KMS-11 (cell line): ENCODE measurements around the gene LRRC74A.

ENCODE experiments used
- H2AFZ ChIP-seq: fragments of 200-600 bp; sonication (generic); 2 replicates; pipeline ENCODE4 v1.6.1; 2016; ENCODE audit warnings: antibody characterized with exemption, mixed run types, low read depth
- H3K27ac ChIP-seq: fragments of 200-600 bp; sonication (generic); 2 replicates; pipeline ENCODE4 v1.6.1; 2016; ENCODE audit warnings: mild to moderate bottlenecking, mixed run types
- H3K27me3 ChIP-seq: fragments of 200-600 bp; sonication (generic); 2 replicates; pipeline ENCODE4 v1.6.1; 2017; ENCODE audit warnings: mild to moderate bottlenecking, low read depth, mixed run types, moderate library complexity; ENCODE audit not compliant: insufficient read depth
- H3K36me3 ChIP-seq: fragments of 200-600 bp; sonication (generic); 2 replicates; pipeline ENCODE4 v1.6.1; 2017; ENCODE audit warnings: mild to moderate bottlenecking, mixed run types; ENCODE audit not compliant: insufficient read depth
- H3K4me1 ChIP-seq: fragments of 200-600 bp; sonication (generic); 2 replicates; pipeline ENCODE4 v1.6.1; 2016; ENCODE audit warnings: mild to moderate bottlenecking, low read depth, mixed run types; ENCODE audit not compliant: poor library complexity, severe bottlenecking
- H3K4me2 ChIP-seq: fragments of 200-600 bp; sonication (generic); 2 replicates; pipeline ENCODE4 v1.7.0; 2016; ENCODE audit warnings: mild to moderate bottlenecking, mixed run types
- H3K4me3 ChIP-seq: fragments of 200-600 bp; sonication (generic); IDR thresholded peaks from 2 replicates; pipeline ENCODE4 v1.6.1; 2017; ENCODE audit warnings: low read depth, low read length, mixed read lengths; ENCODE audit not compliant: insufficient read depth
- H3K79me2 ChIP-seq: fragments of 200-600 bp; sonication (generic); 2 replicates; pipeline ENCODE4 v1.6.1; 2016; ENCODE audit warnings: low read depth, mixed run types; ENCODE audit not compliant: insufficient read depth
- H3K9ac ChIP-seq: fragments of 200-600 bp; sonication (generic); 2 replicates; pipeline ENCODE4 v1.6.1; 2016; ENCODE audit warnings: mild to moderate bottlenecking, mixed run types
- H4K20me1 ChIP-seq: fragments of 200-600 bp; sonication (generic); 2 replicates; pipeline ENCODE4 v1.6.1; 2016; ENCODE audit warnings: mild to moderate bottlenecking, mixed run types; ENCODE audit not compliant: insufficient read depth
- CTCF ChIP-seq: fragments of 200-600 bp; sonication (generic); conservative IDR thresholded peaks from 2 replicates; pipeline ENCODE4 v1.6.1; 2017; ENCODE audit warnings: low read depth, mild to moderate bottlenecking, antibody characterized with exemption, low read length, moderate library complexity, mixed read lengths

The LRRC74A gene

DNA sequence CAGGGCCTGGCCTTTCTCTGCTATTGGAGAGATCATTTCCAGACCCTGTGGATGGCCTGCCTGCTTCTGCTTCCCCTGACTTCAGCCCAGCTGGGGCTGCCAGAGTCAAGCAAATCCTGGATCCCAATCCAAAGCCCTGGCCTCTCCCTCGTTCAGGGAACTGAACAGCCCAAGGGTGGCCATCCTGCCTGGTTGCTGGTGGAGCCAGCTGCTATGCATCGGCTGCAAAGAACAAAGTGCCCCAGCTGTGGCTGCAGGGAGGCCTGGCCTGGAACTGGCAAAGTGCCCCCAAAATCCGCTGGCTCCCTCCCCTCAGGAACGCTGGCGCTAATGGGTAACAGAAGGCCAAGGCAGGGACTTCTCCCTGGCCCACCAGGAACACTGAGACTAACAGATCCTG is 56.4 kb downstream of the LRRC74A start:
- H3K9ac ChIP-seq: no peak overlapping the region
- H2AFZ ChIP-seq: no peak overlapping the region
- H3K27ac ChIP-seq: no peak overlapping the region
- no peak overlapping the region for H3K4me2 ChIP-seq
- TF ChIP-seq CTCF: no peak
- no peak overlapping the region for H3K4me3 ChIP-seq
- H3K36me3 ChIP-seq: no peaks in the 10 kb centered on the region
- no peaks in the 10 kb centered on the region for H4K20me1 ChIP-seq
- no peaks in the 10 kb centered on the region for H3K79me2 ChIP-seq
- no peaks in the 10 kb centered on the region for H3K27me3 ChIP-seq
- no peaks in the 10 kb centered on the region for H3K4me1 ChIP-seq

DNA sequence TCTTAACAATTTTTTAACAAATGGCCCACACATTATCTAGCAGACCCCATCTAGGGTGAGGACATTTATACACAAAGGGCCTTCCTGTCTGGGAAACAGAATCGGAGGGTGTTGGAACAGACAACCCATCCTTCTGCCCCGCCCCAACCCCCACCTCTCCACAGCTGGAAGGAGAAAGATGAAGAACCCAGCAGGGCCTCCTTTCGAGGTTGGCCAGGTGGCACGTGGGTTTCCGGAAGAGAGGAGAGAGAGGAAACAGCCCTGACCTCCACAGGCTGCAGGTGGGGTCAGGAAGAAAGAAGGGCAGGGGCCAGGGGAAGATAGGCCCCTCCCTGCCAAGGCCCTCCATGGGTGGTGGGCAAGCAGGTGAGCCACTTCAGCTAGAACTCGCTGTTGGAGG is 57.2 kb downstream of the LRRC74A start:
- Histone ChIP-seq H4K20me1 (no peaks in the 10 kb centered on the region), H3K36me3 (no peaks in the 10 kb centered on the region), H3K9ac (no peak overlapping the region), H3K4me1 (no peaks in the 10 kb centered on the region), H3K79me2 (no peaks in the 10 kb centered on the region), H2AFZ (no peak overlapping the region), H3K4me3 (no peak overlapping the region), H3K4me2 (no peak overlapping the region), H3K27ac (no peak overlapping the region), H3K27me3 (no peaks in the 10 kb centered on the region)
- TF ChIP-seq CTCF: no peak

- H3K27ac ChIP-seq: no peak overlapping the region
- H3K27me3 ChIP-seq: no peaks in the 10 kb centered on the region
- no peaks in the 10 kb centered on the region for H3K36me3 ChIP-seq
- H4K20me1 ChIP-seq: no peaks in the 10 kb centered on the region
- no peak for TF ChIP-seq CTCF
- no peak overlapping the region for H2AFZ ChIP-seq
- H3K79me2 ChIP-seq: no peaks in the 10 kb centered on the region
- no peak overlapping the region for H3K4me2 ChIP-seq
- no peak overlapping the region for H3K4me3 ChIP-seq
- no peaks in the 10 kb centered on the region for H3K4me1 ChIP-seq
- H3K9ac ChIP-seq: no peak overlapping the region
Measured at GRCh38 chr14:76884394-76884793, 58.2 kb downstream of the LRRC74A start.

DNA sequence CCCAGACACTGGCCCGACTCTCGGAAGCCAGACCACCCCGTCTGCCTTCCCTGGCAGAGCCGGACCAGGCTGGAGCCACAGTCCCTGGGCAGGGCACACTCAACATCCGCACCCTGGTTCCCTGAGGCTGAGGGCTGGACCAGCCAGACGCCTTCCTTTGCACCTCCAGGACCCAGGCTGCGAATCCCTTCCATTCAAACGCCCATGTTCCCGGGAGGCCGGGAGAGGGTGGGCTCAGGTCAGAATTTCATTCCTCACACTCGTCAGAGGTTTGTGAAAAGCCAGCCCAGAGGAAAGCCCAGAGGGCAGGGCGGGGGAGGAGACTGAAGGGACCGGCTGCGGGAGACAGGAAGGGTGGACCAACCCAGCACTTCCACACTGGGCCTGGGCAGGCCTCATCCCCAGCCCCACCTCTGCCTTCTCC is 58.7 kb downstream of the LRRC74A start:
- H3K27ac ChIP-seq: no peak overlapping the region
- no peaks in the 10 kb centered on the region for H3K36me3 ChIP-seq

More for the DNA sequence above, 58.7 kb downstream of the LRRC74A start:
- Histone ChIP-seq H3K4me1 (no peaks in the 10 kb centered on the region), H3K4me2 (no peak overlapping the region), H3K9ac (no peak overlapping the region), H3K27me3 (no peaks in the 10 kb centered on the region), H2AFZ (no peak overlapping the region), H3K4me3 (no peak overlapping the region), H3K79me2 (no peaks in the 10 kb centered on the region), H4K20me1 (no peaks in the 10 kb centered on the region)
- no peak for TF ChIP-seq CTCF
